Measurements from ENCODE around the gene GLI3.

The GLI3 gene

GRCh38 chr7:42175834-42176723, 60.9 kb downstream of the GLI3 start:
- H3K9me3 ChIP-seq (ENCODE audit: insufficient read depth, low read length) = no peaks in the 10 kb centered on the region

GRCh38 chr7:42174391-42174912, 62.6 kb downstream of the GLI3 start:
- Histone ChIP-seq H3K27me3 (ENCODE audit: insufficient read depth, insufficient read length) (no peaks in the 10 kb centered on the region), H3K9ac (ENCODE audit: insufficient read length, low read depth) (no peak overlapping the region), H3K4me3 (ENCODE audit: insufficient read length, low read depth) (no peak overlapping the region), H3K36me3 (ENCODE audit: insufficient read depth, insufficient read length, low read length) (peaks cover 11% of the 10 kb centered on the region), H3K9me3 (ENCODE audit: insufficient read depth, low read length) (no peaks in the 10 kb centered on the region), H3K4me1 (ENCODE audit: insufficient read depth, insufficient read length) (no peaks in the 10 kb centered on the region)
- no peak for DNase-seq (ENCODE audit: low read depth, low spot score)
- TF ChIP-seq SUZ12 (IDR thresholded peaks at IDR 0.05; ENCODE audit: extremely low read depth, insufficient read depth, insufficient read length) (no peak), ZNF274 (IDR thresholded peaks at IDR 0.05; ENCODE audit: low read depth, low read length) (no peak), YY1 (IDR thresholded peaks at IDR 0.05; ENCODE audit: insufficient read depth, insufficient read length) (no peak)

More at GRCh38 chr7:42175834-42176723, 60.9 kb downstream of the GLI3 start:
- DNase-seq (ENCODE audit: low read depth, low spot score) = no peak
- TF ChIP-seq YY1 (IDR thresholded peaks at IDR 0.05; ENCODE audit: insufficient read depth, insufficient read length) = no peak
- TF ChIP-seq SUZ12 (IDR thresholded peaks at IDR 0.05; ENCODE audit: extremely low read depth, insufficient read depth, insufficient read length) = no peak
- TF ChIP-seq ZNF274 (IDR thresholded peaks at IDR 0.05; ENCODE audit: low read depth, low read length) = no peak
- no peaks in the 10 kb centered on the region for H3K4me1 ChIP-seq (ENCODE audit: insufficient read depth, insufficient read length)
- peaks cover 21% of the 10 kb centered on the region for H3K36me3 ChIP-seq (ENCODE audit: insufficient read depth, insufficient read length, low read length)
- H3K9ac ChIP-seq (ENCODE audit: insufficient read length, low read depth) = no peak overlapping the region
- H3K4me3 ChIP-seq (ENCODE audit: insufficient read length, low read depth) = no peak overlapping the region
- no peaks in the 10 kb centered on the region for H3K27me3 ChIP-seq (ENCODE audit: insufficient read depth, insufficient read length)

GRCh38 chr7:42170724-42171123, 66.3 kb downstream of the GLI3 start:
- no peak for DNase-seq (ENCODE audit: low read depth, low spot score)
- Histone ChIP-seq H3K9ac (ENCODE audit: insufficient read length, low read depth) (no peak overlapping the region), H3K27me3 (ENCODE audit: insufficient read depth, insufficient read length) (no peaks in the 10 kb centered on the region), H3K9me3 (ENCODE audit: insufficient read depth, low read length) (no peaks in the 10 kb centered on the region), H3K36me3 (ENCODE audit: insufficient read depth, insufficient read length, low read length) (no peaks in the 10 kb centered on the region), H3K4me1 (ENCODE audit: insufficient read depth, insufficient read length) (no peaks in the 10 kb centered on the region), H3K4me3 (ENCODE audit: insufficient read length, low read depth) (no peak overlapping the region)
- no peak for TF ChIP-seq YY1 (IDR thresholded peaks at IDR 0.05; ENCODE audit: insufficient read depth, insufficient read length)
- TF ChIP-seq SUZ12 (IDR thresholded peaks at IDR 0.05; ENCODE audit: extremely low read depth, insufficient read depth, insufficient read length) = no peak
- no peak for TF ChIP-seq ZNF274 (IDR thresholded peaks at IDR 0.05; ENCODE audit: low read depth, low read length)

GRCh38 chr7:42168512-42168911, 68.5 kb downstream of the GLI3 start:
- Histone ChIP-seq H3K27me3 (ENCODE audit: insufficient read depth, insufficient read length) (no peaks in the 10 kb centered on the region), H3K4me3 (ENCODE audit: insufficient read length, low read depth) (no peak overlapping the region), H3K9me3 (ENCODE audit: insufficient read depth, low read length) (no peaks in the 10 kb centered on the region), H3K36me3 (ENCODE audit: insufficient read depth, insufficient read length, low read length) (no peaks in the 10 kb centered on the region), H3K4me1 (ENCODE audit: insufficient read depth, insufficient read length) (no peaks in the 10 kb centered on the region), H3K9ac (ENCODE audit: insufficient read length, low read depth) (no peak overlapping the region)
- no peak for TF ChIP-seq SUZ12 (IDR thresholded peaks at IDR 0.05; ENCODE audit: extremely low read depth, insufficient read depth, insufficient read length)
- TF ChIP-seq YY1 (IDR thresholded peaks at IDR 0.05; ENCODE audit: insufficient read depth, insufficient read length) = no peak
- no peak for TF ChIP-seq ZNF274 (IDR thresholded peaks at IDR 0.05; ENCODE audit: low read depth, low read length)
- DNase-seq (ENCODE audit: low read depth, low spot score) = no peak

- no peak overlapping the region for H3K9ac ChIP-seq (ENCODE audit: insufficient read length, low read depth)
- DNase-seq (ENCODE audit: low read depth, low spot score) = no peak
- H3K4me3 ChIP-seq (ENCODE audit: insufficient read length, low read depth) = no peak overlapping the region
- H3K9me3 ChIP-seq (ENCODE audit: insufficient read depth, low read length) = no peaks in the 10 kb centered on the region
- no peaks in the 10 kb centered on the region for H3K27me3 ChIP-seq (ENCODE audit: insufficient read depth, insufficient read length)
- no peaks in the 10 kb centered on the region for H3K36me3 ChIP-seq (ENCODE audit: insufficient read depth, insufficient read length, low read length)
- TF ChIP-seq ZNF274 (IDR thresholded peaks at IDR 0.05; ENCODE audit: low read depth, low read length) = no peak
- no peak for TF ChIP-seq YY1 (IDR thresholded peaks at IDR 0.05; ENCODE audit: insufficient read depth, insufficient read length)
- TF ChIP-seq SUZ12 (IDR thresholded peaks at IDR 0.05; ENCODE audit: extremely low read depth, insufficient read depth, insufficient read length) = no peak
- no peaks in the 10 kb centered on the region for H3K4me1 ChIP-seq (ENCODE audit: insufficient read depth, insufficient read length)
Measured at GRCh38 chr7:42167631-42168236, 69.3 kb downstream of the GLI3 start.

- no peaks in the 10 kb centered on the region for H3K36me3 ChIP-seq (ENCODE audit: insufficient read depth, insufficient read length, low read length)
- H3K4me1 ChIP-seq (ENCODE audit: insufficient read depth, insufficient read length) = no peaks in the 10 kb centered on the region
- no peaks in the 10 kb centered on the region for H3K9me3 ChIP-seq (ENCODE audit: insufficient read depth, low read length)
- no peaks in the 10 kb centered on the region for H3K27me3 ChIP-seq (ENCODE audit: insufficient read depth, insufficient read length)
- no peak overlapping the region for H3K9ac ChIP-seq (ENCODE audit: insufficient read length, low read depth)
- H3K4me3 ChIP-seq (ENCODE audit: insufficient read length, low read depth) = no peak overlapping the region
- DNase-seq (ENCODE audit: low read depth, low spot score) = no peak
- TF ChIP-seq YY1 (IDR thresholded peaks at IDR 0.05; ENCODE audit: insufficient read depth, insufficient read length) = no peak
- TF ChIP-seq SUZ12 (IDR thresholded peaks at IDR 0.05; ENCODE audit: extremely low read depth, insufficient read depth, insufficient read length) = no peak
- TF ChIP-seq ZNF274 (IDR thresholded peaks at IDR 0.05; ENCODE audit: low read depth, low read length) = no peak
Measured at GRCh38 chr7:42167206-42167605, 69.8 kb downstream of the GLI3 start.

GRCh38 chr7:42164881-42165428, 72.1 kb downstream of the GLI3 start:
- H3K4me1 ChIP-seq (ENCODE audit: insufficient read depth, insufficient read length) = no peaks in the 10 kb centered on the region
- TF ChIP-seq SUZ12 (IDR thresholded peaks at IDR 0.05; ENCODE audit: extremely low read depth, insufficient read depth, insufficient read length) (no peak), YY1 (IDR thresholded peaks at IDR 0.05; ENCODE audit: insufficient read depth, insufficient read length) (no peak), ZNF274 (IDR thresholded peaks at IDR 0.05; ENCODE audit: low read depth, low read length) (no peak)
- no peaks in the 10 kb centered on the region for H3K36me3 ChIP-seq (ENCODE audit: insufficient read depth, insufficient read length, low read length)
- no peak overlapping the region for H3K9ac ChIP-seq (ENCODE audit: insufficient read length, low read depth)
- no peaks in the 10 kb centered on the region for H3K27me3 ChIP-seq (ENCODE audit: insufficient read depth, insufficient read length)
- H3K4me3 ChIP-seq (ENCODE audit: insufficient read length, low read depth) = no peak overlapping the region
- H3K9me3 ChIP-seq (ENCODE audit: insufficient read depth, low read length) = no peaks in the 10 kb centered on the region
- no peak for DNase-seq (ENCODE audit: low read depth, low spot score)
